Endothelial cell of umbilical vein (primary cell): ENCODE results near the gene UBTD2. TPM values are rescaled to one million over a fixed set of nuclear protein-coding genes. Genes with fewer than 3 reads are reported as not detected.

Experiments used
- BruUV-seq: library from RNA; stranded (reverse); fragments of 400-500 nt; replicated peaks from 2 replicates; lab custom pipeline; 2021; lab: Mats Ljungman, UMichigan
- CTCF ChIA-PET: fragments of 300-600, 350-600 bp; sonication (Branson Sonifier 250); formaldehyde crosslinking; loops from one replicate; lab custom pipeline; 2021; ENCODE audit warnings: antibody characterized with exemption, inconsistent platforms; lab: Charles Lee
- POLR2A ChIA-PET: fragments of 300-600, 350-600 bp; sonication (Branson Sonifier 250); formaldehyde crosslinking; loops from one replicate; lab custom pipeline; 2021; ENCODE audit warnings: antibody characterized with exemption, inconsistent platforms; lab: Charles Lee
- DNase-seq: peaks from one replicate; pipeline ENCODE4 v3.0.0-alpha.2; 2011; ENCODE audit warnings: low read depth, low spot score
- FAIRE-seq: peaks from 2 replicates; lab custom pipeline; 2011; peaks lifted over from hg19 to GRCh38; lab: Jason Lieb, UNC
- H2AFZ ChIP-seq: 2 replicates; pipeline ENCODE4 v1.6.0; 2012; ENCODE audit warnings: low read depth, low read length, control low read depth, inconsistent platforms
- H3K27ac ChIP-seq: 2 replicates; pipeline ENCODE4 v1.5.1; 2011; ENCODE audit warnings: low read depth, mild to moderate bottlenecking, control low read depth, low read length, moderate library complexity; ENCODE audit not compliant: insufficient read depth
- H3K27me3 ChIP-seq, 2 experiments: 2 replicates each; pipeline versions ENCODE4 v1.6.0 to v1.6.1; 2011; ENCODE audit warnings: low read length in 2 of 2, mixed read lengths in 1 of 2; ENCODE audit not compliant: control insufficient read depth in 2 of 2, insufficient read depth in 2 of 2
- H3K36me3 ChIP-seq, 2 experiments: 2 replicates in 1 of 2; 3 replicates in 1 of 2; pipeline ENCODE4 v1.5.1; 2011; ENCODE audit warnings: low read length in 2 of 2, mild to moderate bottlenecking in 1 of 2, moderate library complexity in 1 of 2; ENCODE audit not compliant: control insufficient read depth in 2 of 2, insufficient read depth in 2 of 2; ENCODE audit errors: extremely low read depth in 1 of 2
- H3K4me1 ChIP-seq: 3 replicates; pipeline ENCODE4 v1.5.1; 2011; ENCODE audit warnings: mild to moderate bottlenecking, low read length; ENCODE audit not compliant: control insufficient read depth, insufficient read depth; ENCODE audit errors: extremely low read depth
- H3K4me2 ChIP-seq: 2 replicates; pipeline ENCODE4 v1.6.1; 2011; ENCODE audit warnings: low read length, control low read depth, mixed read lengths; ENCODE audit not compliant: insufficient read depth
- H3K4me3 ChIP-seq, 3 experiments: fragments of 200-600 bp in 1 of 3; sonication (generic), shearing (Covaris generic) in 1 of 3; replicated peaks in 1 of 3; 2 replicates each; pipeline ENCODE4 v1.5.1; 2011 to 2016; ENCODE audit warnings: control low read depth in 3 of 3, low read length in 3 of 3, mild to moderate bottlenecking in 2 of 3, inconsistent platforms in 1 of 3, low read depth in 1 of 3, moderate library complexity in 1 of 3; ENCODE audit not compliant: insufficient read depth in 1 of 3
- H3K79me2 ChIP-seq: 2 replicates; pipeline ENCODE4 v1.6.0; 2012; ENCODE audit warnings: low read length, inconsistent platforms; ENCODE audit not compliant: control insufficient read depth, insufficient read depth
- H3K9ac ChIP-seq: replicated peaks from 2 replicates; pipeline ENCODE3; 2011; ENCODE audit warnings: low read length, control low read depth; ENCODE audit not compliant: insufficient read depth; ENCODE audit errors: extremely low read depth
- H3K9me1 ChIP-seq: replicated peaks from 3 replicates; pipeline ENCODE4 v1.6.0; 2011; ENCODE audit warnings: mild to moderate bottlenecking, low read length; ENCODE audit not compliant: control insufficient read depth, insufficient read depth; ENCODE audit errors: extremely low read depth
- H3K9me3 ChIP-seq: replicated peaks from 2 replicates; pipeline ENCODE4 v1.5.1; 2012; ENCODE audit warnings: low read length, inconsistent platforms; ENCODE audit not compliant: control insufficient read depth, insufficient read depth
- H4K20me1 ChIP-seq: replicated peaks from 2 replicates; pipeline ENCODE3; 2011; ENCODE audit warnings: mild to moderate bottlenecking, low read length; ENCODE audit not compliant: control insufficient read depth, insufficient read depth; ENCODE audit errors: extremely low read depth
- GATA2 ChIP-seq: IDR thresholded peaks from 2 replicates; pipeline ENCODE4 v1.7.0; 2011; ENCODE audit warnings: low read depth, mild to moderate bottlenecking, moderate library complexity, mixed read lengths, low read length; ENCODE audit not compliant: insufficient read length, insufficient read depth
- MAX ChIP-seq: IDR thresholded peaks from 2 replicates; pipeline ENCODE4 v1.6.1; 2011; ENCODE audit not compliant: insufficient read depth, insufficient read length
- POLR2AphosphoS5 ChIP-seq: IDR thresholded peaks from 2 replicates; pipeline ENCODE4 v1.6.1; 2012; ENCODE audit warnings: low read depth, mild to moderate bottlenecking, control low read depth, low read length, moderate library complexity; ENCODE audit not compliant: insufficient read depth
- dilution Hi-C: fragments of 300-500 bp; cut with MboI; formaldehyde crosslinking; loops from one replicate; pipeline ENCODE4 v1.15.0; 2019; ENCODE audit warnings: low sequenced_read_pairs; ENCODE audit not compliant: extremely low pct_ligation_motif_present
- intact Hi-C: fragments of 100-400 bp; cut with micrococcal nuclease; formaldehyde crosslinking; loops from one replicate; pipeline ENCODE4 v1.10.0; 2022
- polyA plus RNA-seq, 4 experiments: library from polyadenylated mRNA; depleted of rRNA in 3 of 4; stranded (reverse) in 3 of 4; unstranded in 1 of 4; fragments of >200 nt; gene quantifications; 2 replicates each; pipeline versions ENCODE4 v1.2.1 to v1.2.3, GENCODE V29; 2011 to 2012; ENCODE audit warnings: missing spikeins in 1 of 4
- total RNA-seq: library from RNA; stranded (reverse); gene quantifications from 2 replicates; pipeline ENCODE4 v1.2.3, GENCODE V29; 2021

UBTD2 gene
- total and polyA plus RNA-seq, 2 donors (not counting 3 experiments of a cell fraction or from before 2014, with no cell fraction given) = 10.1 to 22.6 TPM

GRCh38 chr5:172303572-172304335 is 20.2 kb upstream of the UBTD2 start:
- Histone ChIP-seq H3K9me3 (no peaks in the 10 kb centered on the region), H3K36me3 (no peaks in the 10 kb centered on the region), H3K4me2 (no peak overlapping the region), H3K79me2 (no peaks in the 10 kb centered on the region), H2AFZ (no peak overlapping the region), H3K27me3 (peaks cover 2 to 3% of the 10 kb centered on the region in 2 experiments), H3K4me3 (no peak overlapping the region), H3K4me1 (no peaks in the 10 kb centered on the region), H4K20me1 (no peaks in the 10 kb centered on the region), H3K27ac (no peak overlapping the region), H3K9ac (no peak overlapping the region), H3K9me1 (no peaks in the 10 kb centered on the region)
- no peak for DNase-seq
- no TSS peak for BruUV-seq
- no peak for FAIRE-seq
- dilution Hi-C loops = no loop called here
- ChIA-PET POLR2A (interaction anchor here (0.6 kb wide), 1 partner anchor 233 kb away, joined by 3 read pairs; no protein-coding TSS in a partner anchor), CTCF (interaction anchor here (0.9 to 2.1 kb wide), 3 partner anchors 10 to 14 kb away, joined by 3 to 10 read pairs (median 6); no protein-coding TSS in a partner anchor)
- no peak for TF ChIP-seq GATA2
- TF ChIP-seq MAX = no peak
- intact Hi-C loops = no loop called here

- dilution Hi-C loops = no loop called here
- no peak overlapping the region for H3K4me2 ChIP-seq
- no peaks in the 10 kb centered on the region for H3K36me3 ChIP-seq
- DNase-seq (no peak), FAIRE-seq (no peak)
- no peak overlapping the region for H3K4me3 ChIP-seq
- no peaks in the 10 kb centered on the region for H3K9me3 ChIP-seq
- BruUV-seq = no TSS peak
- TF ChIP-seq POLR2AphosphoS5 = no peak
- H3K9ac ChIP-seq = no peak overlapping the region
- intact Hi-C loops = no loop called here
- H3K27ac ChIP-seq = no peak overlapping the region
- no peaks in the 10 kb centered on the region for H3K9me1 ChIP-seq
- H3K4me1 ChIP-seq = no peaks in the 10 kb centered on the region
- H3K79me2 ChIP-seq = no peaks in the 10 kb centered on the region
- no peaks in the 10 kb centered on the region for H4K20me1 ChIP-seq
- ChIA-PET POLR2A (no interaction called here), CTCF (interaction anchor here (2.1 kb wide), 1 partner anchor 10 kb away, joined by 10 read pairs; no protein-coding TSS in a partner anchor)
- no peak overlapping the region for H2AFZ ChIP-seq
- peaks cover 2 to 3% of the 10 kb centered on the region in 2 experiments for H3K27me3 ChIP-seq
Observed at GRCh38 chr5:172303162-172303561, 19.6 kb upstream of the UBTD2 start.
